Measurements from ENCODE around the gene TMEM95.
A peak's percentile ranks its signal among the peaks of the same experiment; 100 is the strongest.

Gene TMEM95

GRCh38 chr17:7403043-7403726, 48.2 kb downstream of the TMEM95 start:
- Mint-ChIP-seq H3K4me3 (peak overlapping the region; percentile 91 to 95), H3K27ac (peak overlapping the region in 1 of 2 donors; percentile 92), H3K36me3 (ENCODE audit: insufficient read depth) (peaks cover 18% of the 10 kb centered on the region), H3K4me1 (ENCODE audit: low read depth in 2 of 2) (peaks cover 10 to 13% of the 10 kb centered on the region in 2 donors), H3K9me3 (no peaks in the 10 kb centered on the region), H3K27me3 (no peaks in the 10 kb centered on the region)
- DNase-seq: no peak
- no peak for ATAC-seq (replicated peaks)

DNA sequence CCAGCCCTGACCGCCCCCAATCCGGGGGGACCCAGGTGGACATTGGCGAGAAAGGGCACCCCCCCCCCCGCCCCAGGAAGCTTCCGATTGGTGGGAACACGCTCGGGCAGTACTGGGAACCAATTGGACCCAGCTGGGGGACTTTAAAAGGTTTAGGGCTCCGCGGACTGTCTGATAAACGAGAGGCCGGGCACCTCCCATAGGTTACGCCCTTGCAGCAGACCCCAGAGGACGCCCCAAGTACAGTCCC, 48.7 kb downstream of the TMEM95 start:
- H3K27me3 Mint-ChIP-seq: no peaks in the 10 kb centered on the region

DNA sequence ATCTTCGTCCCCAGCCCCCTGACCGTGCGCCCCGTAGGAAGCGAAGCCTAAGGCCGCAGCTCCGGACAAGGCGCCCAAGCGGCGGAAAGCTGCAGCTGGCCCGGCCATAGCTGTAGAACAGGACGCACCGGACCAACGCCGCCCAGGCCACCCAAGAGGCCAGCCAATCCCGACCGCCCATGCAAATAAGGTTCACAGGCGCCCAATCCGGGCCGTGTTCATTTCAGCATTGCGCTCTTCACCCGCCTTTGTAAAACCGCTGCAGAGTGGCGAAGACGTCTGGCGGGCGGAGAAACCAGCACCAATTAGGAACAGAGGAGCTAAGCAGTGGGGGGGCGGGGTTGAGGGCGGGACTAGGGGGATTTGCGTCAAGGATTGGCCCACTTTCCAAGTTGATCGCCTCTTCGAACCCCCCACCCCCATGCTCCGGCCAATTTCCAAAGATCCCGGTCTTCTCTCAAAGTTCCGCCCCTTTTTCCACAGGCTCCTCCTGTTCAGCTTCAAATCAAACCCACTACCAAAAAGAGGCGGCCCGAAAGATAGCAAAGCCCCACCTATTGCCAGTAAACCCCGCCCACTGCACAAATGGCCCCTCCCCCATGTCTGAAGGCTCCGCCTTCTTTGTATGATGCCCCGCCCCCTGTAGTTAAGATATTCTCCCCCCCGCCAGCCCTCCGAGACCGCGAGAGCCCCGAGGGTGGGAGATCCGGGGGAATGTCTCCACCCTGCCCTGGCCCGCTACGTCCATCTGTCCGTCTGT, 49.2 kb downstream of the TMEM95 start, which contains the start of gene TMEM256:
Gene TMEM256, minus strand, starts transcription at position 121 of the 760 bp plus-strand sequence. Its CDS starts 13 bp downstream, at position 108.
- Mint-ChIP-seq H3K36me3 (ENCODE audit: insufficient read depth) (peaks cover 18% of the 10 kb centered on the region), H3K27me3 (no peaks in the 10 kb centered on the region), H3K4me1 (ENCODE audit: low read depth in 2 of 2) (peaks cover 10 to 13% of the 10 kb centered on the region in 2 donors), H3K27ac (peak within 1 kb of the TSS; percentile 88 to 92), H3K9me3 (no peaks in the 10 kb centered on the region), H3K4me3 (peak within 1 kb of the TSS; percentile 91 to 95)
- ATAC-seq (replicated peaks) (peak; percentile 87), DNase-seq (peak; percentile 88 to 91 (median 89))

More for the DNA sequence above, 48.7 kb downstream of the TMEM95 start:
- Mint-ChIP-seq H3K27ac (peak overlapping the region in 1 of 2 donors; percentile 92), H3K36me3 (ENCODE audit: insufficient read depth) (peaks cover 18% of the 10 kb centered on the region), H3K4me1 (ENCODE audit: low read depth in 2 of 2) (peaks cover 10 to 13% of the 10 kb centered on the region in 2 donors), H3K9me3 (no peaks in the 10 kb centered on the region), H3K4me3 (peak overlapping the region; percentile 91 to 95)
- DNase-seq (no peak), ATAC-seq (replicated peaks) (peak; percentile 19)

- no peaks in the 10 kb centered on the region for H3K27me3 Mint-ChIP-seq
- peak overlapping the region; percentile 88 to 92 for H3K27ac Mint-ChIP-seq
- H3K4me3 Mint-ChIP-seq: peak overlapping the region; percentile 91 to 95
- H3K9me3 Mint-ChIP-seq: no peaks in the 10 kb centered on the region
- H3K36me3 Mint-ChIP-seq (ENCODE audit: insufficient read depth): peaks cover 18% of the 10 kb centered on the region
- no peak for DNase-seq
- peaks cover 10 to 13% of the 10 kb centered on the region in 2 donors for H3K4me1 Mint-ChIP-seq (ENCODE audit: low read depth in 2 of 2)
- ATAC-seq (replicated peaks): peak; percentile 56
These were observed 49.9 kb downstream of the TMEM95 start for GRCh38 chr17:7404737-7405349.

- no peaks in the 10 kb centered on the region for H3K9me3 Mint-ChIP-seq
These were observed 50.6 kb downstream of the TMEM95 start for GRCh38 chr17:7405350-7406234.

GRCh38 chr17:7406235-7406825, 51.4 kb downstream of the TMEM95 start:
- no peak for ATAC-seq (replicated peaks)
- Mint-ChIP-seq H3K4me1 (ENCODE audit: low read depth in 2 of 2) (peaks cover 10 to 13% of the 10 kb centered on the region in 2 donors), H3K4me3 (peak overlapping the region; percentile 91 to 95), H3K36me3 (ENCODE audit: insufficient read depth) (peaks cover 18% of the 10 kb centered on the region), H3K27me3 (no peaks in the 10 kb centered on the region), H3K27ac (peak overlapping the region; percentile 21 to 64), H3K9me3 (no peaks in the 10 kb centered on the region)
- no peak for DNase-seq

More at GRCh38 chr17:7405350-7406234, 50.6 kb downstream of the TMEM95 start:
- no peak for ATAC-seq (replicated peaks)
- Mint-ChIP-seq H3K36me3 (ENCODE audit: insufficient read depth) (peaks cover 18% of the 10 kb centered on the region), H3K4me1 (ENCODE audit: low read depth in 2 of 2) (peaks cover 10 to 13% of the 10 kb centered on the region in 2 donors), H3K4me3 (peak overlapping the region; percentile 91 to 95), H3K27me3 (no peaks in the 10 kb centered on the region), H3K27ac (peak overlapping the region; percentile 64 to 92)
- DNase-seq: no peak
